GM12801 (cell line): ENCODE data around the gene NCF4.

Experiments used
- CTCF ChIP-seq: IDR thresholded peaks from one replicate; pipeline ENCODE4 v1.5.1; 2011; ENCODE audit warnings: control low read depth; ENCODE audit not compliant: insufficient read length; ENCODE audit errors: extremely low read depth

NCF4 gene

GRCh38 chr22:36867695-36868094, 6.9 kb downstream of the NCF4 start:
- TF ChIP-seq CTCF: no peak

GRCh38 chr22:36868546-36869181, 7.9 kb downstream of the NCF4 start:
- no peak for TF ChIP-seq CTCF

GRCh38 chr22:36870250-36870649, 9.4 kb downstream of the NCF4 start:
- TF ChIP-seq CTCF: no peak

GRCh38 chr22:36871669-36872081, 10.9 kb downstream of the NCF4 start:
- TF ChIP-seq CTCF: no peak

- no peak for TF ChIP-seq CTCF
Measured at GRCh38 chr22:36872084-36872483, 11.3 kb downstream of the NCF4 start.

GRCh38 chr22:36872866-36873498, 12.2 kb downstream of the NCF4 start:
- no peak for TF ChIP-seq CTCF

- no peak for TF ChIP-seq CTCF
Measured at GRCh38 chr22:36873614-36874308, 13.0 kb downstream of the NCF4 start.
